ENCODE results near the gene SMLR1.

The SMLR1 gene

GRCh38 chr6:130825772-130826441 lies 1.3 kb upstream of the SMLR1 start:
- no peak for DNase-seq

GRCh38 chr6:130826442-130827246 lies 562 bp upstream of the SMLR1 start:
- no peak for DNase-seq

- no peak for DNase-seq
Observed at GRCh38 chr6:130829333-130829910, 2.2 kb downstream of the SMLR1 start.

- DNase-seq, result no peak
Observed at GRCh38 chr6:130831607-130832006, 4.4 kb downstream of the SMLR1 start.

GRCh38 chr6:130833569-130833968 lies 6.4 kb downstream of the SMLR1 start:
- no peak for DNase-seq

GRCh38 chr6:130834482-130835251 lies 7.5 kb downstream of the SMLR1 start:
- no peak for DNase-seq

- DNase-seq, result no peak
Observed at GRCh38 chr6:130836055-130836640, 8.9 kb downstream of the SMLR1 start.

- DNase-seq, result no peak
Observed at GRCh38 chr6:130837067-130837466, 9.9 kb downstream of the SMLR1 start.

GRCh38 chr6:130838250-130838860 lies 11.1 kb downstream of the SMLR1 start:
- no peak for DNase-seq

- no peak for DNase-seq
Observed at GRCh38 chr6:130838951-130839350, 11.7 kb downstream of the SMLR1 start.

- no peak for DNase-seq
Observed at GRCh38 chr6:130839379-130839778, 12.2 kb downstream of the SMLR1 start.

GRCh38 chr6:130840050-130840449 lies 12.8 kb downstream of the SMLR1 start:
- DNase-seq, result no peak

GRCh38 chr6:130841128-130841728 lies 14.0 kb downstream of the SMLR1 start:
- DNase-seq, result no peak

GRCh38 chr6:130843575-130844320 lies 16.5 kb downstream of the SMLR1 start:
- no peak for DNase-seq

- DNase-seq, result no peak
Observed at GRCh38 chr6:130846501-130846900, 19.3 kb downstream of the SMLR1 start.

GRCh38 chr6:130847001-130847910 lies 20.1 kb downstream of the SMLR1 start:
- no peak for DNase-seq

GRCh38 chr6:130848945-130849344 lies 21.7 kb downstream of the SMLR1 start:
- DNase-seq, result no peak

GRCh38 chr6:130849594-130849993 lies 22.4 kb downstream of the SMLR1 start:
- no peak for DNase-seq

- DNase-seq, result no peak
Observed at GRCh38 chr6:130851026-130851425, 23.8 kb downstream of the SMLR1 start.
